ENCODE results near the gene GRID2.

DNA sequence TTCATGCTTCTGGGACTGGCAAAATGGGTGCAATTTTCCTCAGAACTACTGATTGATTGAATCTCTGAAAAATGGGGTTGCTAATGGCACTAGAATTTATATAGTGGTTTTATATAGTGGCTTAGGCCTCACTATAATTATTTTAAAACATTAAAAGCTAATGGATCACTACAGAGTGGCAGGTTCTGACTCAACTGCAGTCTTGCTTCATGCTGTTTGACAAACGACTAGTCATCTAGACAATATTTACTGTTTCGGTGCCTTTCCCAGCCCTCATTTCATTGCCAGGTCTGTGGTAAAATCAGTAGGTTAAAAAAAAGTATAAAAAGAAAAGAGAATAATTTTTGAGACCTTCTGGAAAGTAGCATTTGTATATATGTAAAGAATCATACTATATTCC, 1172.0 kb downstream of the GRID2 start:
- TF ChIP-seq ZNF335 (CRISPR knock-in tag; IDR thresholded peaks at IDR 0.05) = no peak
- no peak for TF ChIP-seq MEF2D (CRISPR knock-in tag; IDR thresholded peaks at IDR 0.05)

Data from HepG2 (cell line).